Astrocyte (in vitro differentiated cells and primary cell): ENCODE measurements around the gene PNKP.

Experiments used
- CTCF ChIP-seq: IDR thresholded peaks from 2 replicates; pipeline ENCODE4 v1.5.1; 2011; ENCODE audit warnings: low read depth, mild to moderate bottlenecking, inconsistent platforms, low read length, moderate library complexity; ENCODE audit not compliant: insufficient read depth
- EZH2 ChIP-seq: IDR thresholded peaks from 2 replicates; pipeline ENCODE4 v1.6.1; 2012; ENCODE audit warnings: mild to moderate bottlenecking, low read length, inconsistent platforms; ENCODE audit not compliant: insufficient read depth

- TF ChIP-seq CTCF (no peak), EZH2 (no peak)
Measured at GRCh38 chr19:49812997-49813861, 54.1 kb downstream of the PNKP start, which contains the start of gene FUZ.
